Activated T-cell treated with anti-CD3 and anti-CD28 coated beads for 4 hours (primary cell): ENCODE data around the gene TRPV6.

ENCODE experiments used
- DNase-seq: peaks from one replicate; pipeline ENCODE4 v3.0.0-alpha.2; 2020

The TRPV6 gene

DNA sequence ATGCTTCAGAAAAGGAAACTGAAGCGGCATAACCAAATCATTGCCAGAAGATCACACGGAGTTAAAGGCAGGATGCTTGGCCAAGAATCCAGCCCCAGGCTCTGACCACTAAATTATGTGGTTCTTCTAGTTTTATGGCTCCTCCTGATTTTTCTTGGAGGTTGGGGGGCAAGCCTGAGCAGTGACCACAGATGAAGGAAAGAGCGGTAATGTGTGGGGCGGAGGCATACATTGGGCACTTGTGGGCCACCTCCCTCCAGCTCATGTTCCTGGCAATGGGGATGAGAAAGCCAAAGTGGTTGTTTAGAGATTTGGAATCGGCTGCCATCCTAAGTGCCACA, 3.2 kb downstream of the TRPV6 start:
- no peak for DNase-seq

GRCh38 chr7:142881586-142882337, 3.8 kb downstream of the TRPV6 start:
- no peak for DNase-seq

DNA sequence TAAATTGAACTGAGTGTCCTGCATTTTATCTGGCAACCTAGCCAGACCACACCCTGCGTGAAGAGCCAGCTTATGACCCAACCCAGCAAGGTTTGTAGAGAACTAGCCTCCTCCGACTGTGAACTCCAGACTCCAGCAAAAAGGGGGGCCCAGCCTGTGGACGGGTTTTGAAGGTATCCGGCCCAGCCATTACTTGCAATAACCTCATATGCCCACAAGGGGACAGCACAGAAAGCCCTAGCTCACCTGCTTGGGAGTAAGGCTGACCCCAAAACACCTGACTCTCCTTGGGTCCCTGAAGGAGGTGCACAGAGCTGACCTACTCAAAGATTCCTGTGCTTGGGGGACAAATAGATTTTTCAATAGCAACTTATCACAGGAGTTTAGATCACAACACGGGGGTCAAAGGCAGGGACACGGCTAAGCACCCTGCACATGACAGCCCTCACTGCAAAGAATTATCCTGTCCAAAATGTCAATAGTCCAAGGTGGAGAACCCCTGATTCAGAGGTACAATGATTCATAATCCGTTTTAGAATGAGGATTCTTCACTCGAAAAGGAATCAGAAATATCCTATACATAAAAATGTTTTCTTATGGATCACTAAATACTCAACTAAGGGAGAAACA, 4.6 kb downstream of the TRPV6 start:
- peak; percentile 16 for DNase-seq

DNA sequence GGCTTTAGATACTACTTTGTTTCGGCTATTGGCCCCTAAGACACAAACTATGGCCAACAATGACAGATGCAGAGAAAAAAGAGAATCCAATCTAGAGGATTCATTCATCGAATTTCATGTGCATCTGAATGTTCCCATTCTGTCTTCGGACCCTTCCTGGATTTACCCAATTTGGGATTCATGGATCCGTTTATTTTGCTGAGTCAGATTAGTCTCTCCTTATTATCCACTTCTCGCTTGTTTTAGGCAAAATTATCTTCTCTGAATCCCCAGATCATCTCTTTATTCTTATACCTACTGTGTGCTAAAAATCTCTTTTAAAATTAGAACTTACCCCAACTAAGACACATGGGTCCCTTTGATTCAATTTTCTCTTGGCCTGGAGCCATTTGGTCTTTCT, 6.5 kb downstream of the TRPV6 start:
- no peak for DNase-seq

GRCh38 chr7:142878315-142878714, 7.2 kb downstream of the TRPV6 start:
- DNase-seq, result no peak

GRCh38 chr7:142876991-142877910, 8.3 kb downstream of the TRPV6 start:
- no peak for DNase-seq

GRCh38 chr7:142876236-142876960, 9.1 kb downstream of the TRPV6 start:
- DNase-seq, result no peak

GRCh38 chr7:142875456-142875855, 10.1 kb downstream of the TRPV6 start:
- DNase-seq, result no peak

DNA sequence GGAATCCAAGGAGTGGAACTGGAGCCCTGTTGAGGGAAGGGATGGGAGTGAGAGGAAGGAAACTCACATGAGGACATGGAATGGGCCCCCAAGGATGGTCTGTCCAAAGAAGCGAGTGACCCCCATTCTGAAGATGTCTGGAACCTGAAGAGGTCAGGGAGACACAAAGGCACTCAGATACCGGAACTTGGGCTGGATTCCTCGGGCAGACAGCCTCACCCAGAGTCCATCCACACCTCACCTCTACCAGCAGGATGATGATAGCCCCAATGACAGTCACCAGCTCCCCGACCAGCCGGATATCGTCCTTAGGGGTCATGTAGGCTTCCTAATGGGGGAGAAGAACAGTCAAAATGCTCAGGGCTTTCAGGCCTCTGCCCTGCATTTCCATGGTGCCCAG, 10.7 kb downstream of the TRPV6 start:
- no peak for DNase-seq

- DNase-seq, result no peak
Measured at GRCh38 chr7:142874409-142874808, 11.1 kb downstream of the TRPV6 start.

DNA sequence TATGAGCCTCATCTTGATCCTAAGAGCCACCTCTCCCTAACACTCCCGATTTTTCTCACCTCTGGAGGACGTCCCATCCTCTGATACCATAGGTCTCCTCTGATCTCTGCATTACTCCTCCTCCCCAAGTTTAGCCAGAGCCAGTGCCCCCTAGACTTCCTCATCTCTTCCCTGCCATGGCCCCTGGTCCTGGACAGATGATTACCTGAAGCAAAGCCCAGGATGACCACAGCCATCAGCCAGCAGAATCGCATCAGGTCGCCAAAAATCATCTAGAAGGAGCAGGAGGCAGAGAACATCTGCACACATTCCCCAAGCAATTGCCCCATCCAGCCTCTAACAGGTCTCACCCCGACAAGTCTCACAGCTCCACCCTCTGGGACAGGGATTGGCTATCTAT, 11.7 kb downstream of the TRPV6 start:
- DNase-seq, result no peak

DNA sequence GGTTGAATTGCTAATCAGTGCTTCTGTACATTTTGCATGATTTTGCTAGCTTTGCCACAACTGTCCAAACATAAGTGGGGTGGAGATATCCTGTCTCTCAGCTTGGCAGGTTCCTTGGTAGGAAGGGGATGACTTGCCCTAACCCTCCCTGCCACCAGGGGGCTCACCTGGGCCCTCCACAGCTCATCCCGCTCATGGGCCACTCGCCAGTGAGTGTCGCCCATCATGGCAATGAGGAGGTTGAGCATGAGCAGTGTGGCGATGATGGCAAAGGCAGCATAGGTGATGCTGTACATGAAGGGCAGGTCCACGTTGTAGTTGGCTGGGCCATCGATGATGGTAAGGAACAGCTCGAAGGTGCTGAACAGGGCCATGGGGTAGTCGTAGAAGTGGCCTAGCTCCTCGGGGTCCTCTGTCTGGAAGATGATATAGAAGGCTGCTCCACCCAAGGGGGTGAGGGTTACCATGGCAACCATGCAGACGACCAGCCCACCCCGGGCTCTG, 12.2 kb downstream of the TRPV6 start:
- no peak for DNase-seq

GRCh38 chr7:142872106-142872675, 13.4 kb downstream of the TRPV6 start:
- DNase-seq, result no peak

DNA sequence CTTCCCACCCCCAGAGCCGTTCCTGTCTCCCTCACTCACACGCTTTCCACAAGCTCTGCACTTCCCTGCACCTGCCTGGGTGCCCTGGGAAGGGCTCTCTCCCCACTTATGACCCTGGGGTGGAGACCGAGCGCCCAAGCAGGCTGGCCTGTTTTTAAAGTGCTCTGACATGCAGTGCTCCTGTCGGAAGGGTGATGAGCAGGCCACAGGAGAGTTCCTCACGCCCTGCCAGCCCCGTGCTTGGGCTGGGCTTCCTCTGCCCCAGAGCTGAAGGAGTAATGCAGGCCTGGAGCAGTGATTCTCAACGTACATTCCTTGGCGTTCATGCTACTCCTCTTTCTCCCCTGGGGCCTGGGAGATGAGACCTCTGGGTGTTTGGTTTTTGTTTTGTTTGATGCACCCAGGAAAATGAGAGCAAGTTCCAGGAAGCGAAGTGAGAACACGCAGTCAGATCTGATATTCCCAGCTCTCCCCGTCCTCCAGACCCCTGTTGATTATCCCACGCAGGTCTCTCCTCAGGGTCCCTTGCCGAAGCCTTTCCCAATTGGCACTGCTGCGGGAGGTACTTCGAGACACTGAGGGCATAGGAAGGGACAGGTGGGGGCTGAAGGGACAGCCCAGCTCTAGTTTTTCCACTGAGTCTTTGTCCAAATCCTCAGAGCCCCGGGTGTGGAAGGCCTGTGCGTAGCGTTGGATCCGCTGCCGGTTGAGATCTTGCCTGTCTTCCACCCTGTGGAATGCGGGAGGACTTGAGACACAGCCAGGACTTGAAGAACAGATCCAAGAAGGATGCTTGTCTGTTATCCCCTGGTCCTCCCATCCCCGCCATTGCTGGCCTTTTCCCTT, 14.1 kb downstream of the TRPV6 start:
- DNase-seq, result no peak

GRCh38 chr7:142870566-142871259, 14.8 kb downstream of the TRPV6 start:
- no peak for DNase-seq

DNA sequence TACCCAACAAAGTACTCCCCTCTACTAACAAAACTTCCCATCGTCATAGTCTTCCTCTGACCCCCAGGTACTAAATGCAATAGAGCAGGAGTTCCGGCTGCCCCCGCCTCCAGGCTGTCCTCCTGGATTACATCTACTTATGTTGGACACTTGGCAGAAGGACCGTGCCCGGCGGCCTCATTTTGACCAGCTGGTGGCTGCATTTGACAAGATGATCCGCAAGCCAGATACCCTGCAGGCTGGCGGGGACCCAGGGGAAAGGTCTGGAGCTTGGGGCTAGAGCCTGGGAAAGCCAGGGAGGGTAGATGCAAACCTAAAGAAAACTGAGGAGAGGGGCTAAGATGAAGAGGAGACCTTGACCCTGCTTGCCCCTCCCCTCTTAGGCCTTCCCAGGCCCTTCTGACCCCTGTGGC, 15.4 kb downstream of the TRPV6 start:
- no peak for DNase-seq

GRCh38 chr7:142869434-142869833, 16.1 kb downstream of the TRPV6 start:
- DNase-seq, result no peak

DNA sequence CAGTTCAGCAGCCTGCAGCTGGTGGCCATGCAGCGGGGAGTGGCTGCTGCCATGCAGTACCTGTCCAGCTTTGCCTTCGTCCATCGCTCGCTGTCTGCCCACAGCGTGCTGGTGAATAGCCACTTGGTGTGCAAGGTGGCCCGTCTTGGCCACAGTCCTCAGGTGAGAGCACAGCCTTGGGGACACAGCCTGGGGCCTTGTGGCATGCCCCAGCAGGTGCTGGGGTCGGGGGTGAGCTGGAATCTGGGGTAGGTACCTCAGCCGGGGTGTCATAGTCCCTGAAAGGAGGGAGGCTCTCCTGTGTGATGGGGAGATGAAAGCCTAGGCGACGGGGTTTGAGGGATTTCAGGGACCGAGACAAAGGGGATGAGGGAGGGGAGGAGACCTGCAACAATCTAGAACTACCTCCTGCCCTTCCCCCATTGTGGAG, 16.5 kb downstream of the TRPV6 start:
- DNase-seq, result no peak

GRCh38 chr7:142868188-142868985, 17.2 kb downstream of the TRPV6 start:
- DNase-seq, result no peak
